ENCODE measurements around the gene POP5.

The POP5 gene

DNA sequence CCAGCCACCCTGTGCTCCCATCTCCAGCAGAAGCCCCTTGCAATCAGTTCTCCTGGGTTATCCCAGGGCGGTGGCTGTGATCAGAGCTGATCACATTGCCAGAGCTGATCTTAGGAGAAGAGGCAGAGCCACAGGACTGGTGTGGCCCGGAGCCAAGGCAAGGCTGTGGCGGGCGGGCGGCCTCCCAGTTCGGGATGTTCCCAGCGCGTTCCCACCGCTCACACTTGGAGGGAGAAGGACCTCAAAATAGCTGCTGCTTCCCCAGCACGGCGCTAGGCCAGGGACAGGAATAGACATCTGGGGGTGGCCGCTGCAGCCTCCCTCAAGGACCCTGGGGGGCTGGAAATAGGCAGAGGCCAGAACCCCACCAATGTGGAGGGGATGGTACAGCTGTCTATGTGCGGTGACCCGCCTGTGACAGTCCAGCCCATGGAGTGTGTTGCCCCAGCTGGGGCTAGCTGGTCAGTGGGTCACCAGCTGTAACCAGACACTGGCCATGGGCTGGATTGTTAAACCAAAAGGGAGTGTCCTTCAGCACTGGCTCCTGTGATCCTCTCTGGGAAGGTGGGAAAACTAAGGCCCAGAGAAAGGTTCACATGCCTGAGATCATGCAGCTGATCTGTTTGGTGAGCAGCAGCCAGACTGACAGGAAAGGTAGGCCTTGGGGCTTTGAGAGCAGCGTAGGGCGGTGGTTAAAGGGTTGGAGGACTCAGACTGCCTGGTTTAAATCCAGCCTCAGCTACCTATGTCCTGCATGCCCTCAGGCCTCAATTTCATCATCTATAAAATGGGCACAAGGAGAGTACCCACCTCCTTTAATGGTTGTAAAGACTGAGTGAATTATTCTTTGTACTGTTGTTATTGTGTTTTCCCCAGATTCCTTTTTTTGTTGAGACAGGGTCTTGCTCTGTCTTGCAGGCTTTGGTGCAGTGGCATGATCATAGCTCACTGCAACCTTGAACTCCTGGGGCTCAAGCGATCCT is 8.0 kb upstream of the POP5 start:
- DNase-seq, result no peak

DNA sequence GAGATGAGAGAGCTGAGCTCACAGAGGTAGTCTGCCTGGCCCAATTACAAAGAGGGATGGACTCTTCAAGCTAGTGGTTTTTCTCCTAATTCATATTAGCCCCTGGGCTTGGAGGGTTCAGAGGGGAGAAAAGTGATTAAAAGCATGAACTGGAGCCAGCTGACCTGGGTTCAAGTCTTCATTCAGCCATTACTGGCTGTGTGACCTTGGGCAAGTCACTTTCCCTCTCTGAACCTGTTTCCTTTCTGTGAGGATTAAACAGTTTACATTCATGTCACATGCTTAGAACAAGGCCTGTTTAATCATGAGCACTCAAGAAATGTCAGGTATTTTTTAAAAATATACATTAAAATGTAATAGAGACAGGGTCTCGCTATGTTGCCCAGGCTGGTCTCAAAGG is 7.2 kb upstream of the POP5 start:
- no peak for DNase-seq

DNA sequence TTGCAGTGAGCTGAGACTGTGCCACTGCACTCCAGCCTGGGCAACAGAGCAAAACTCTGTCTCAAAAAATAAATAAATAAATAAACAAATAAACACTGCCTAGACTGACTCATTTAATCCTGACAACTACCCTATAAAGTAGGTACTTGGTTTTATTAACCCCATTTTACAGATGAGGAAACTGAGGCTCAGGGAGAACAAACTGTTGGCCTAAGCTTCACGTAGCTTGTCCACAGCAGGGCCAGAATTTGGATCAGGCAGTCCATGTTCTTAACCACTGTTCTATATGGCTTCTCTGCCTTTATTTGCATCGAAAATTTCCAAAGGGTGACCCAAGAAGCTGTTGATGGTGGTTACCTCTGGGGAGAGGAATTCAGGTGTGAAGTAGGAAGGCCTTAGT is 5.7 kb upstream of the POP5 start:
- DNase-seq, result no peak

DNA sequence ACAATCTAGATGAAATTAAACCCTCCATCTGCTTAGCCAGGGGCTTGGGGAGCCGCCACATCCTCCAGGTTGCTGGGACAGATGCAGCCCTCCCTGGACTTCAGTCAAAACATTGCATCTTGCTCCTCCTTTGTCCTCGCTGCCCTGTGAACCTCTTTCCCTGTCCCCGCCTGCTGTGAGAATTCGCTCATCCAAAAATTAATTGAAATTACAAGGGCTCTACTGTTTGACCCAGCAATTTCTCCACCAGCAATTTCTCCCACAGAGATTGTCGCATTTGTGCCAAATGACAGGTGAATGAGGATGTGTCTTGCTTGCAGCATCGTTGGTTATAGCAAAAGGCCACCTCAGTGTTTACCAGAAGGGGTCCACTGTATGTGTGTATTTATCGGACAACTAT is 5.0 kb upstream of the POP5 start:
- no peak for DNase-seq

DNA sequence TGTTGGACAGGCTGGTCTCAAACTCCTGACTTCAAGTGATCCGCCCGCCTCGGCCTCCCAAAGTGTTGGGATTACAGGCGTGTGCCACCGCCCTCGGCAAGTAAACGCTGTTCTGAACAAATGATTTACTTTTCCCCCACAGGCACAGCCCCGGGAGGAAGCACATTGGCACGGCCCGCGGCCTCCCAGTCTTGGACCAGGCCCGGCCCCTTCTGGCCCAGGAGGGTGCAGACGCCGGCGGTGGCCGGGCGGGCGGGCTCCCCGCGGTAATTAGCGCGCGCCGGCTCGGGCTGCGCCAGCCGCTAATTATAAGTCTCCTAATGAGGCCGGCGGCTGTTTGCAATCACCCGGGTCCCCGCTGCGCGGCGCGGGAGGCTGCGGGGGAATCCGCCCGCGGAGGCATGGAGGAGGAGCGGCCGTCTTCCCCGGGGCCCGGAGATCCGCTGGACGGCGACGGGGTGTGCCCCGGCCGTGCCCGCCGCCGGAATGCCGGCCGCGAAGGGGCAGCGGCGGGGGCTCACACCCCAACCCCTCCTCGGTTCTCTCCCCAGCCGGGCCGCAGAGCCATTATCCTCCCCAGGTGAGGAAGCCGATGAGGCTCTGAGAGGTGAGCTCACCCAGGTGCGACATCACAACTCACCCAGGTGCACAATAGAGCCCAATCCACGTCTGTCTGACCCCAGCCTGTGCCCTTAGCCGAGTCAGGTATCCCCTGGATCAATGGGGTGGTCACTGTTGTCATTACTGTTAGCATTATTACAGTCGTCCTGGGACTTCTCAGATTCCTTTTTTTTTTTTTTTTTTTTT is 3.3 kb upstream of the POP5 start:
- peak; percentile 31 to 55 (median 40) for DNase-seq

DNA sequence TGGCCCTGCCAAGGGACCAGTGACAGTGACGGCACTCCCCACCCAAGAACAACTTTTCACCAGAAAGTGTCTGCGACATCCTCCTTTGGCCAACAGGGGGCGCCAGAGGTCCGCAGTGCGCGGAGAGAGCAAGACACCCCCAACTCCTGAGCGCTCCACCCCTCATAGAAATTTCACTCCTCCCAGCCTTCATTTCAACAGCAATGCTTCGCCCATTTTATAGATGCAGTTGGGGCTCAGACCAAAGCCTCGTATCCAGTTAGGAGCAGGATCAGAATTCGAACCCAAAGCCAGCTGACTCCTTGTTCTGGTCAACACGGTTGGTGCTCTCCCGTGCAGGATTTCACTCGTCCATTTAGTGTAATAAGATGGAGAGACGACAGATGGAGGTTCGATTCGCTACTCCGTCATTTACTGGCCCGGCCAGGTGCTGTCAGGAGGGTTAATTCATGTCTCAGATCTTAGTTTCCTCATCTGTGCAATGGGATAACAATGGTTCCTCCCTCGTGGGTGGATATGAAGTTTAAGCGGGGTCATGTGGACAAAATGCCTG is 2.4 kb upstream of the POP5 start:
- DNase-seq, result peak; percentile 65 to 83 (median 68)

DNA sequence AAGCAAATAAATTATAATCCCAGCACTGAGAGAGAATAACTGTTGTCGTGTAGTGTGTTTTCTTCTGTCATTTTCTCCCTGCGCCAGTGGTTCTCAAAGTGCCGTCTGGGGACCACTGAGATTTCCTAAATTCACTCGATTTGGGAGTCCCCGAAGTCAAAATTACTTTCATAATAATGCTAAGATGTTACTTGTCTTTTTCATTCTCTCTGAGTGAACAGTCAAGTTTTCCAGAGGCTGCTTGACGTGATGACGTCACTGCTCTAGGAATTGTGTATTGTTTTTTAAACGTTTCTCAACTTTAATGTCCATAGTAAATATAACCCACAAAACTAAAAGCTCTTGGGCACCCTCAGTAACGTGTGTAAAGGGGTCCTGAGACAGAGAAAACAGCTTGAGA is 796 bp upstream of the POP5 start:
- DNase-seq, result no peak

DNA sequence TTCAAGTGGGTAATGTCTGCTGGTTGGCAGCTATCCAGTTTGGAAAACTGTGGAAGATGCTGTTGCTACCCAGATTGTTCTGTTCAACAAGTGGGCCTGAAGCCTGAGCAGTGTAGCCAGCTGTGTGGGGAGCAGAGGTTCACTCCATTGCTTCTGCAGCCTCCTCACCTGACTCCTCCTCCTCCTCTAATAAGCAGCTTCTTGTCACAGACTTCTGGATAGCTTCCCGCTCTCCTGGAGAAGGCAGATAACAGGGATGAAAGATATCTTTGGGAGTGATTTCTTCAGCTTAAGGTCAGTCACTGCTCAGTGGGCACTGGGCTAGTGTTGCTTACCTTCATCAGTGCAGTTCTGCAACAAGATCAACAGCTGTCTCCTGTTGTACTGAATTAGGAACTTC is 2.0 kb downstream of the POP5 start:
- DNase-seq, result no peak

DNA sequence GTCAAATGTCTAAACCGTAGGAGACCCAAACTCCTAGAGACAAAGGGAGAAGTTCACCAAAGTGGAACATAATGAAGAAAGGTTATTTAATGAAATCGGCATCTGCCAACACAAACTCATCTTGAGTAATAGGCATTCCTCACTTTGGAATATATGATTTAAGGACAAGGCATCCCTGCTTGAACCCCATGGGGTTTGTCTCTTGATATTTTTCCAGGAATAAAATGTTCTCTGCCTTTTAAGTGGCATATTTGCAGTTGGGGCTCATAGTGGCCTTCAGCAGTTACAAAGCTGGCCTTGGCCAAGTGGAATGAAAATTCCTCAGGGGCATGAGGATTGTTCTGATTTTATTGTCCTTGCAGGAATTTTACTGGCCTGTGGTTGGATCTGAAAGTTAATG is 7.1 kb downstream of the POP5 start:
- no peak for DNase-seq

DNA sequence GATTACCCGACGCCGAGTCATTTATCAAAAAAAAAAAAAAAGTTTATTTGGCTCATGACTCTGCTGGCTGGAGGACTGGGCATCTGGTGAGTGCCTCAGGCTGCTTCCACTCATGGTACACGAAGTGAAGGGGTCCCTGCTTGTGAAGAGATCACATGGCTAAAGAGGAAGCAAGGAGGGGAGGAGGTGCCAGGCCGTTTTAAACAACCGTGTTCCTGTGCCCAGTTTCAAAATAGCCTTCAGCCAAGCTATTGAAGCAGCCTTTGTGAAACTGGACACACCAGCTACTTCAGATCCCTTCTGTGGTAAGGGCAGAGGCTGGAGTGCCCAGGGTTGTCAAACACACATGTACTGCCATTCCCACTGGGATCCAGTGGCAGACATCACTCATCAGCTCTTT is 7.6 kb downstream of the POP5 start:
- no peak for DNase-seq

DNA sequence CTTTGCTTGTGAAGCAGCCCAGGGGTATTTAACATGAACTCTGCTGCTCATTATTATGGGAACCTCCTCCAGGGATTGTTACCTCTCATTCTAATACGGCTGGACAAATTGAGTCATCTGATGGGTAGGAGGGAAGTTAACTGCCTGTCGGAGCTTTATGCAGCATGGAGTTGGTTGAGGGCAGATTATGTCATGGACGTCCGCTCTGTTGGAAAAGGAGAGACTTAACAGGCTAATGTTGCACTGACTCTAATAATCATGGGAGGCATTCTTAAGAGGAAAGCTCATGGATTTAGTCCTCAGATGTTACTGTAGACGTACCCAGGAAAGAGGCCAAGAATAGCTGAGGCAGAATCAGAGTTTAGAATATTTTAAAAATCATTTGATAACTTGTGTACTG is 9.9 kb downstream of the POP5 start:
- no peak for DNase-seq

DNA sequence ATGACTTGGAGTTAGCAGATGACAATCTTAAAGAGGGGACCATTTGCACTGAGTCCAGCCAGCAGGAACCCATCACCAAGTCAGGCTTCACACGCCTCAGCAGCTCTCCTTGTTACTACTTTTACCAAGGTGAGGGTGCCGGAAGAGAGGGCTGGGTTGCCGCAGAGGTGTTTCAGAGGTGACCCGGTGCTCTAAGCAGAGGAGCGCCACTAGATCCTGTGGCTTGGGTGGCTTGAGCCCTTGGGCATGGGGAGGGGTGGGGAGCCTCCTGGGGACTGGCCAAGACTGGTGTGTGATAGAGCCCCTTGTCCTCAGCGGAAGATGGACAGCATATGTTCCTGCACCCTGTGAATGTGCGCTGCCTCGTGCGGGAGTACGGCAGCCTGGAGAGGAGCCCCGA is 17.7 kb downstream of the POP5 start:
- DNase-seq, result no peak

DNA sequence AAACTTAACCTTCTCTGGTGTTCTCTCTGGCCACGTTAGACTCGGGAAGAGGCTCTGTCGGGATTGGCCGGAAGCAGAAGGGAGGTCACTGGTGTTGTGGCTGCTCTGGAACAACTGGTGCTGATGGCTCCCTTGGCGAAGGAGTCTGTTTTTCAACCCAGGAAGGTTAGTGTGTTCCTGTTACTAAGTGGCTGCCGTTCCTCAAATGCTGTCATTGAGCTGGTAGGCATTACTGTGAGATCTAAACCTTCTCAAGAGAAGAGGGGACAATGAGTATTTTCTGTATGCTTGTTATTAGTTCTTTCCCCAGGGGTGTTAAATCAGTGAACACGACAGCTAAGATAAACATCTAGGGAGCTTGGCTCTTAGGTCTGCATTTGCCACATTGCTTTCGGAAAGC is 18.3 kb downstream of the POP5 start:
- DNase-seq, result no peak

DNA sequence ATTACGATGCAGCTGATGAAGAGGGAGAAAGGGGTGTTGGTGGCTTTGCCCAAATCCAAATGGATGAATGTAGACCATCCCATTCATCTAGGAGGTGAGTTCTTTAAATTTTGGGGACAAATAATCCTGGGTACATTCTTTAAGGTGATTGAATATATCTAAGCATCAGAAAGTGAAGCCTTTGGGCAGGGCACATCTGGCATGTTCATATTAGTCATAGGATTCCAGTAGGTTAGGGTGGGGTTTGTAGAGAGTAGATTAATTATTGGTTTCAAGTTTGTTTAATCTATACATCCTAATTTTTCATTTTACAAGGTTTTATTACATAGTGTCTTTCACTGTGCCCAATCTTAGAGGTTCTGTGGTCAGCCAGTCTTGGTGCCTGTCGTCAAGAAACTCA is 23.6 kb downstream of the POP5 start:
- DNase-seq, result no peak

DNA sequence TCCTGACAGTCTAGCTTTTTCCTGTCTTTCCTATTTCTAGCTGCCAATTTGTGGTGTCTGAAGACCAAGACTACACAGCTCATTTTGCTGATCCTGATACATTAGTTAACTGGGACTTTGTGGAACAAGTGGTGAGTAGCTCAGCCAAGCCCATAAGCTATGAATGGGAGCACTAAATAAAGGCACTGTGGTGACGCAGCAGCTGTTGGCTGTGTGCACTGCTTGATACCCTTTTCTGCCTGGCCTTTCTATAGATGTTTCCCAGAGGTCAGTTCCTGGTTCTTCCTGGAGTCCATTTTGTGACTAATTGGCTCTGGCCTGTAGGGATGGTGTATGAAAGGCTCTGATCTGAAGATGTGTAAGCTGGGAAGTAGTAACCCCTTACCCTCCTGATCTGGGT is 26.5 kb downstream of the POP5 start:
- no peak for DNase-seq

DNA sequence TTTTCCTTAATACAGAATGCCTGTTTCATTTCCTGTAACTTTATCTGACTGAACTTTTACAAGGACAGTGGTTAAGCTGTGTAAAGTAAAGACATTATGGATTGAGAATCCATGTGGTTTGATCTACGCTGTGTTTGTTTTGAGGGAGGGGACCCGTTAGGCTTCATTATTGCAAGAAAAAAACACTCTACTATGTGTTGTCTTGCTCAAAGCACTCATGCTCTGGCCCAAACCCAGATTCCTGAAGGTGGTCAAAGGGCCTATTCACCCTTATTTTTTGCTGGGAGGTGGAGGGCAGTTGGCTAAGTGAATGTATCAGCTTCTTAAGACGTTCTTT is 35.2 kb downstream of the POP5 start:
- DNase-seq, result no peak

DNA sequence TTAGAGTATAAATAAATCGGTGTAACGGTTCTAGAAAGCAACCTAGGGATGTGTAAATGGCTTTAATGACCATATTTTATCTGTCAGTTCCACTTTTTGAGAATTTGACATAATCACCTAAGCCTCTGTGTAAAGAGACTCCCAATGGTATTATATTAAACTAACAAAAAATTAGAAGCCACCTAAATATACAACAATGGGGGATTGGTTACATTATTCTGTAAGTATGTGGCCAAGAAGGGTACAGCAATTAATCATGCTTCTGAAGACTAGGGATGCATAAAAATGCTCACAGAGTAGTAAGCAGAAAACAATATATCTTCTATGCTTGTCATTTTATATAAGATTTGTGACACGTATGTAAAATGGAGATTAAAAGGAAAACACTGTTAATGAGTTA is 36.5 kb downstream of the POP5 start:
- DNase-seq, result no peak

DNA sequence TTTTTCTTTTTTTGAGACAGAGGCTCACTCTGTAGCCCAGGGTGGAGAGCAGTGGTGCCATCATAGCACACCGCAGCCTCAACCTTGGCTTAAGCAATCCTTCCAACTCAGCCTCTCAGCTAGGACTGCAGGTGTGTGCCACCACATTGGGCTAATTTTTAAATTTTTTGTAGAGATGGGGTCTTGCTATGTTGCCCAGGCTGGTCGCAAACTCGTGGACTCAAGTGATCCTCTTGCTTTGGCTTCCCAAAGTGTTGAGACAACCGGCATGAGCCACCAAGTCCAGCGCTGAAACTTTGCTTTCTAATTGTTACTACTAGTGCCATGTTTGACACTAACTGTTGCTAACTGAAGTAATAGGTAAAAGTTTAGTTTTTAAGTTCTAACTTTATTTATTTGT is 39.0 kb downstream of the POP5 start:
- DNase-seq, result no peak

DNA sequence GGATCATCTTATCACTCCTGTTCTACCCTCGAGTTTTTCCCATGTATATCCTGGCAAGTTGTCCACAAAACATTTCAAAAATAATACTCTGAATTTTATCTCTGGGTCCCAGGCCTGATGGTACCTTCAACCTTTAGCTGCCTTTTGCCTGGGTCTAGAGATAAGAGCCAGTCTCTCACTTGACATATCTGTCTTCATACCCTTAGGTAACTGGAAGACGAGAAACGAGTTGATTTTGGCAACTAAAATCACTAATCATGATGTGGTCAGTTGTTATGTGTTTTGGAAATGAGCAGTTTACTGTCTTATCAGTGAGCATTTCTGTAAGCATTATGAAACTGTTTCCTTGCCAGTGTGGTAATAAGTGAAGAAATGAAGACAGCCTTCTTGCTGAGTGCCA is 40.8 kb downstream of the POP5 start:
- peak in 1 of 5 donors; percentile 33 for DNase-seq

DNA sequence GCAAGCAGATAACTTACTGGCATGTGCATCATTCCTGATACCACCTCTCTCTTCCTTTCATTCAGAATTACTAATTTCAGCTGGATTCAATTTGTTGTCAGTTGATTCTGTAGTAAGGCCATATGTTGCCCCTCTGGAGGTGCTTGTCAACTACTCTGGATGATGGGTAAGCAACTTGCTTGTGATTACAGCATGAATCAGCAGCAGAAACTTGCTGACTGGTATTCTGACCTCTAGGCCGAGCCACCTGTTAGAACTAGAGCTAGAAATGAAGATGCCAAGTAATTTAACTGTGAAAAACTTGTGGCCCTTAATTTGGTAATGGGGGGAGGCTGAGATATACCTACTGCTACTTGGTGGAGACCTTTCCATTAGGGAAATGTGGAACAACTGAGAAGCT is 41.9 kb downstream of the POP5 start:
- peak in 1 of 5 donors; percentile 28 for DNase-seq

DNA sequence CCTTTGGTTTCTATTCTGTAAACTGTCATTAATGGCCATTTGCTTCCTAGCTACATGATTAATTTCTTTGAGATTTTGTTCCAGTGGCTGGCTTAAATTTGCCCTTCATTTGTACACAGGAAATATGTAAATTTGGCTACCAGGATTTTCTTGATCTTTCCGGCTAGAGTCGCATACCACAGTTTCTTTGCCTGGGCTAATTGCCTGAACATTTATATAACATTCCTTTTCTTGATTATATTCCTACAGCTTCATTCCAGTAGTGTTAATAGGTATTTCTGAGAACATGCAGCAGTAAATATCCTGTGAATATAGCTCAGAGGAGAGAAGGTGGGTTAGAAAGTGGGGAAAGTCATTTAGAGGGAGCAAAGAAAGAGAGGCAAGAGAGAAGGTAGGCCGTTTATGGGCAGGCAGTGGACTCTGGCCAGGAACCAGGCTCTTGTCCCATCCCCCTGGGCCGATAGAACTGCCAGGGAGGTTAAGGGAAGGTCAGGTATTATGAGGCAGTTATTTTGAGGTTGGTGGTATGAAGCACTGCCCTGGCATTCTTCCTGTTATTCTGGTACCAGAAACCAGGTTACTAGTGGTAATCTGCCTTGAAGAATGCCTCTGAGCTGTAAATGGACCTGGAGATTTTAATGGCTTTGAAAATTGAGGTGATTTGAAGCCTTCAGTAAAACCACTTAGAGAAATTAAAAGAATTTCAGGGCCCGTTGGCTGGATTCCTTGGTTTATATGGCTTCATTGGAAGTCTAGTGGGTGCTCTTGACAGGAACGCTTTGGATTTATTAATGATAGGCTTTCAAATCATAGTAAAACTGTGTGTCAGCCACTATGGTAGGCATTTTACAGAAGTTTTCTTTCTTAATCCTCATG is 42.7 kb downstream of the POP5 start:
- no peak for DNase-seq

DNA sequence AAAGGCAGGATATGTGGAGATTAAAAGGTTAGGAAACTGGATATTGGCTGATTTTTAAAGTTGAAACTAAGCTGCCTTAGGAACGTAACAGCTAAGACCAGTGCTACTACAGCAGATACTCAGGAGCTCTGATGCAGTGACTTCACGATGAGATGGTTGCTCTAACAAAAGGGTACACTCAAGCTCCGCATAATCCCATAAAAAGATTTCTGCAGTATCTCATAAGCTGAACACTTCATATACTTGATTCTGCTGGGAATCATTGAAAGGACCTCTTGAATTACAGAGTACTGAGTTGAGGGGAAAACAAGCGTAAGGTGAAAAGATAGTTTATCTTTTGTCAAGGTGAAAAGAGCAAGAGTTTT is 43.4 kb downstream of the POP5 start:
- DNase-seq, result no peak
